Colonic mucosa (tissue), 4 donors: ENCODE data around the gene PPM1M. TPM values are rescaled to one million over a fixed set of nuclear protein-coding genes. Genes with fewer than 3 reads are reported as not detected.

ENCODE experiments used
- DNase-seq: peaks from one replicate; pipeline ENCODE4 v3.0.0-alpha.2; 2020
- H3K27ac ChIP-seq: fragments of 200-600 bp; one replicate; pipeline ENCODE4 v1.8.0; 2021
- H3K27me3 ChIP-seq: fragments of 200-600 bp; one replicate; pipeline ENCODE4 v1.8.0; 2021
- H3K36me3 ChIP-seq: fragments of 200-600 bp; one replicate; pipeline ENCODE4 v1.8.0; 2021
- H3K4me1 ChIP-seq: fragments of 200-600 bp; one replicate; pipeline ENCODE4 v1.8.0; 2021; ENCODE audit warnings: mild to moderate bottlenecking
- H3K4me3 ChIP-seq: fragments of 200-600 bp; one replicate; pipeline ENCODE4 v1.8.0; 2021
- H3K9ac ChIP-seq, 2 donors: one replicate each; pipeline ENCODE4 v1.7.0; 2013; ENCODE audit warnings: control low read depth in 2 of 2, low read depth in 2 of 2, low read length in 2 of 2
- H3K9me3 ChIP-seq: fragments of 200-600 bp; one replicate; pipeline ENCODE4 v1.8.0; 2021
- intact Hi-C: fragments of 100-400 bp; cut with DNase I; formaldehyde crosslinking; loops from one replicate; pipeline ENCODE4 v1.14.1; 2022
- total RNA-seq, 2 donors: library from RNA; stranded (reverse); fragmentation: NEBNext Ultra II Directional in 1 of 2; extraction: Animal tissue kit (Norgen Biotek cat#: 25700) in 1 of 2; gene quantifications; one replicate each; pipeline ENCODE4 v1.2.1, GENCODE V29; 2021
- TF ChIP-seq, protein P1 (sequence below): fragments of 200-600 bp; IDR thresholded peaks from one replicate; pipeline ENCODE4 v1.8.0; 2022; ENCODE audit warnings: antibody characterized with exemption, mild to moderate bottlenecking
- donor health status: healthy.
- donor health status: DM: no; HTN: no; CAD: no.
- donor health status: DM: no; HTN: no; CAD: no.

The PPM1M gene
- total RNA-seq, 2 donors from 2014 or later, result 5.4 to 8.1 TPM

GRCh38 chr3:52204337-52205073, 41.1 kb upstream of the PPM1M start:
- no peaks in the 10 kb centered on the region for H3K9me3 ChIP-seq
- TF ChIP-seq, protein P1, sequence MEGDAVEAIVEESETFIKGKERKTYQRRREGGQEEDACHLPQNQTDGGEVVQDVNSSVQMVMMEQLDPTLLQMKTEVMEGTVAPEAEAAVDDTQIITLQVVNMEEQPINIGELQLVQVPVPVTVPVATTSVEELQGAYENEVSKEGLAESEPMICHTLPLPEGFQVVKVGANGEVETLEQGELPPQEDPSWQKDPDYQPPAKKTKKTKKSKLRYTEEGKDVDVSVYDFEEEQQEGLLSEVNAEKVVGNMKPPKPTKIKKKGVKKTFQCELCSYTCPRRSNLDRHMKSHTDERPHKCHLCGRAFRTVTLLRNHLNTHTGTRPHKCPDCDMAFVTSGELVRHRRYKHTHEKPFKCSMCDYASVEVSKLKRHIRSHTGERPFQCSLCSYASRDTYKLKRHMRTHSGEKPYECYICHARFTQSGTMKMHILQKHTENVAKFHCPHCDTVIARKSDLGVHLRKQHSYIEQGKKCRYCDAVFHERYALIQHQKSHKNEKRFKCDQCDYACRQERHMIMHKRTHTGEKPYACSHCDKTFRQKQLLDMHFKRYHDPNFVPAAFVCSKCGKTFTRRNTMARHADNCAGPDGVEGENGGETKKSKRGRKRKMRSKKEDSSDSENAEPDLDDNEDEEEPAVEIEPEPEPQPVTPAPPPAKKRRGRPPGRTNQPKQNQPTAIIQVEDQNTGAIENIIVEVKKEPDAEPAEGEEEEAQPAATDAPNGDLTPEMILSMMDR, result no peak
- no peaks in the 10 kb centered on the region for H3K27me3 ChIP-seq
- no peak overlapping the region for H3K9ac ChIP-seq
- peaks cover 47% of the 10 kb centered on the region for H3K36me3 ChIP-seq
- no peak overlapping the region for H3K27ac ChIP-seq
- intact Hi-C loops, result no loop called here
- H3K4me3 ChIP-seq, result no peak overlapping the region
- peak; percentile 62 for DNase-seq
- no peaks in the 10 kb centered on the region for H3K4me1 ChIP-seq

- Histone ChIP-seq H3K9ac (no peak overlapping the region), H3K27me3 (no peaks in the 10 kb centered on the region), H3K4me1 (no peaks in the 10 kb centered on the region)
Observed at GRCh38 chr3:52205727-52206372, 39.7 kb upstream of the PPM1M start.

DNA sequence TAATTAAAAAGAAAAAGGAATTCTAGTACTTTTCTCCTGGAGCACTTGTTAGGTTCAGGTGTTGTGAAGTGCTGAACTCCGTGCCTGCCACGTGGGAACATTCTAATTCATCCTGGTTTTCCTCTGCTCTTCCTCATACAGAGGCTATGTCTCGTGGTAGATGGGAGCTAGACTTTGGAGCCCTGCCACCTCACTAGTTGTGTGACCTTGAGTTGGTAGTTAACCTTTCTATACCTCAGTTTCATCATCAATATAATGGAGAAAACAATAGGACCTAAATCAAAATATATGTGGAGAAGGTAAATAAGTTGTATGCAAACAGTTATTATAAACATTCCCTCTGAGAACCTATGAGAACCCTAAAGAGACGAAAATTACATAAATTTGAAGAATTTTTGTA, 37.0 kb upstream of the PPM1M start:
- no peak overlapping the region for H3K9ac ChIP-seq
- H3K9me3 ChIP-seq, result no peaks in the 10 kb centered on the region
- no peak overlapping the region for H3K27ac ChIP-seq
- H3K4me3 ChIP-seq, result no peak overlapping the region
- H3K27me3 ChIP-seq, result no peaks in the 10 kb centered on the region
- peaks cover 53% of the 10 kb centered on the region for H3K36me3 ChIP-seq
- TF ChIP-seq, protein P1, result no peak
- no peaks in the 10 kb centered on the region for H3K4me1 ChIP-seq
- intact Hi-C loops, result no loop called here
- DNase-seq, result no peak

More at GRCh38 chr3:52205727-52206372, 39.7 kb upstream of the PPM1M start:
- TF ChIP-seq, protein P1, result no peak
- Histone ChIP-seq H3K9me3 (no peaks in the 10 kb centered on the region), H3K4me3 (no peak overlapping the region), H3K27ac (no peak overlapping the region), H3K36me3 (peaks cover 50% of the 10 kb centered on the region)
- intact Hi-C loops, result no loop called here
- no peak for DNase-seq

- H3K9ac ChIP-seq, result peak overlapping the region in 1 of 2 donors; percentile 15
- H3K27ac ChIP-seq, result no peak overlapping the region
- peaks cover 50% of the 10 kb centered on the region for H3K36me3 ChIP-seq
Observed at GRCh38 chr3:52210037-52210436, 35.5 kb upstream of the PPM1M start.

DNA sequence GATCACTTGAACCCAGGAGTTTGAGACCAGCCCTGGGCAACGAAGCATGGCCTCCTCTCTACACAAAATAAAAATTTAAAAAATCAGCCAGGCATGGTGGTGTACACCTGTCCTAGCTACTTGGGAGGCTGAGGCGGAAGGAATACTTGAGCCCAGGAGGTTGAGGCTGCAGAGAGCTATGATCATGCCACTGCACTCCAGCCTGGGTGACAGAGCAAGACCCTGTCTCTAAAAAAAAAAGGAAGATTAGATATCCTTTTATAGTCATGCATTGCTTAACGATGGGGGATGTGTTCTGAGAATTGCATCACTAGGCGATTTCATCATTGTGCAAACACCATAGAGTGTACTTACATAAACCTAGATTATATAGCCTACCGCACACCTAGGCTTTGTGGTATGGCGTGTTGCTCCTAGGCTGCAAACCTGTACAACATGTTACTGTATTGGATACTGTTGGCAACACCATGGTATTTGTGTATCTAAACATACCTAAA, 35.0 kb upstream of the PPM1M start:
- no peak overlapping the region for H3K27ac ChIP-seq
- intact Hi-C loops, result loop anchor here (10.0 kb wide), 1 partner anchor 56 kb away; the partner anchor contains the start of gene POC1A
- no peak overlapping the region for H3K9ac ChIP-seq

More at GRCh38 chr3:52210037-52210436, 35.5 kb upstream of the PPM1M start:
- Histone ChIP-seq H3K4me1 (no peaks in the 10 kb centered on the region), H3K9me3 (no peaks in the 10 kb centered on the region), H3K27me3 (no peaks in the 10 kb centered on the region), H3K4me3 (no peak overlapping the region)
- TF ChIP-seq, protein P1, result no peak
- DNase-seq, result no peak
- intact Hi-C loops, result loop anchor here (10.0 kb wide), 1 partner anchor 55 kb away; the partner anchor contains the start of gene POC1A

More for the DNA sequence above, 35.0 kb upstream of the PPM1M start:
- Histone ChIP-seq H3K9me3 (no peaks in the 10 kb centered on the region), H3K4me3 (no peak overlapping the region), H3K4me1 (no peaks in the 10 kb centered on the region), H3K27me3 (no peaks in the 10 kb centered on the region), H3K36me3 (peaks cover 44% of the 10 kb centered on the region)
- DNase-seq, result peak; percentile 46
- TF ChIP-seq, protein P1, result no peak
